Neural cell (in vitro differentiated cells): ENCODE results near the gene IGFBP4.

ENCODE experiments used
- EP300 ChIP-seq: fragments of 450-650 bp; conservative IDR thresholded peaks from 2 replicates; pipeline ENCODE4 v1.6.1; 2014; ENCODE audit warnings: antibody characterized with exemption, mild to moderate bottlenecking, moderate library complexity; ENCODE audit not compliant: poor library complexity, severe bottlenecking
- EZH2 ChIP-seq: fragments of 200-600, 300-800 bp; shearing (Covaris generic), sonication (generic); IDR thresholded peaks from 2 replicates; pipeline ENCODE4 v1.6.1; 2014; ENCODE audit warnings: antibody characterized with exemption, low read length, borderline replicate concordance, mild to moderate bottlenecking; ENCODE audit not compliant: insufficient read depth, poor library complexity, severe bottlenecking
- MXI1 ChIP-seq: fragments of 450-650 bp; conservative IDR thresholded peaks from 2 replicates; pipeline ENCODE4 v1.6.1; 2014; ENCODE audit warnings: antibody characterized with exemption, mild to moderate bottlenecking; ENCODE audit not compliant: poor library complexity, severe bottlenecking
- POLR2AphosphoS5 ChIP-seq: IDR thresholded peaks from 2 replicates; pipeline ENCODE4 v1.6.1; 2012
- SMC3 ChIP-seq: fragments of 450-650 bp; conservative IDR thresholded peaks from 2 replicates; pipeline ENCODE4 v1.6.1; 2014; ENCODE audit warnings: antibody characterized with exemption, mild to moderate bottlenecking, moderate library complexity; ENCODE audit not compliant: poor library complexity
- TAF1 ChIP-seq: IDR thresholded peaks from 2 replicates; pipeline ENCODE4 v1.6.1; 2012; ENCODE audit warnings: low read depth
- TF ChIP-seq, protein P1 (sequence below): fragments of 450-650 bp; IDR thresholded peaks from 2 replicates; pipeline ENCODE4 v1.5.1; 2014; ENCODE audit warnings: antibody characterized with exemption, mild to moderate bottlenecking, moderate library complexity; ENCODE audit not compliant: poor library complexity, severe bottlenecking

DNA sequence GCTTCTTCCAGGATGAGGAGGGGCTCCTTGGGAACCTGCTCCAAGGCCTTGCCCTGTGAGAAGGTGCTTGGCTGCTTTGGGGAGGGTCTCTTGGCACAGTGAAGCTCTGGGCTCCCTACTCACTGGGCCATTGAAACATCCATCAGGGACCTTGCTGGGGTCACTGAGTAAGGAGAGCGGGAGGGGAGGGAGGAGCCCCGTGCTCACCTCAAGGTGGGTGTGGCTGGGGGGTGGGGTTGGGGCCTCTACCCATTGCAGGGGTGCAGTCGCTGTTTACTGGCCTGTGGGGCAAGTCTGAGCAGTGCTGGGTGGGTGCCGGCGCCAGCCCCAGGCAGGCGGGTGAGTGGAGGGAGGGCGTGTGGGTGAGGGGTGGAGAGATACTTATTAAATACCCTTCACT, 48.2 kb downstream of the IGFBP4 start:
- TF ChIP-seq, protein P1, sequence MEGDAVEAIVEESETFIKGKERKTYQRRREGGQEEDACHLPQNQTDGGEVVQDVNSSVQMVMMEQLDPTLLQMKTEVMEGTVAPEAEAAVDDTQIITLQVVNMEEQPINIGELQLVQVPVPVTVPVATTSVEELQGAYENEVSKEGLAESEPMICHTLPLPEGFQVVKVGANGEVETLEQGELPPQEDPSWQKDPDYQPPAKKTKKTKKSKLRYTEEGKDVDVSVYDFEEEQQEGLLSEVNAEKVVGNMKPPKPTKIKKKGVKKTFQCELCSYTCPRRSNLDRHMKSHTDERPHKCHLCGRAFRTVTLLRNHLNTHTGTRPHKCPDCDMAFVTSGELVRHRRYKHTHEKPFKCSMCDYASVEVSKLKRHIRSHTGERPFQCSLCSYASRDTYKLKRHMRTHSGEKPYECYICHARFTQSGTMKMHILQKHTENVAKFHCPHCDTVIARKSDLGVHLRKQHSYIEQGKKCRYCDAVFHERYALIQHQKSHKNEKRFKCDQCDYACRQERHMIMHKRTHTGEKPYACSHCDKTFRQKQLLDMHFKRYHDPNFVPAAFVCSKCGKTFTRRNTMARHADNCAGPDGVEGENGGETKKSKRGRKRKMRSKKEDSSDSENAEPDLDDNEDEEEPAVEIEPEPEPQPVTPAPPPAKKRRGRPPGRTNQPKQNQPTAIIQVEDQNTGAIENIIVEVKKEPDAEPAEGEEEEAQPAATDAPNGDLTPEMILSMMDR, result no peak
- TF ChIP-seq MXI1 (no peak), SMC3 (no peak), TAF1 (no peak), EZH2 (no peak), EP300 (no peak), POLR2AphosphoS5 (no peak)
